ENCODE results near the gene TMEM213.

TMEM213 gene

DNA sequence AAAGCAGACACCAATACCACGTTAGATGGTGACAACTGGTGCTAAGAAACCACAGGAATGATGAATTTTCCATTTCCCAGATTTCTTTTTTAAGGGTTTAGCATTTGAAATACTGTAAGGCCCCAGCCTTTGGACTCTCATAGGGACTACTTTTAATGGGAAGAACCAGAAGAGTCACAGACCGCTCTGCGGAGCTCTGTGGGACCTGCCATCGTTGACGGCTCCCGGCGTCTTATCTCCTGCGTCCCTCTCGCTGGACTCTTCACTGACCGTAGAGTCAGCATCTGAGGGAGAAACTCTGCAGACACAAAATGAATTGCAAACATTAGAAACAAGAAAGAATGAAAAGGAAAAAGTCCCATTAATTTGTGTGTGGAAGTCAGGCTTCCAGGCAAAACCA is 81.6 kb downstream of the TMEM213 start:
- TF ChIP-seq ZBTB7A (IDR thresholded peaks at IDR 0.05; ENCODE audit: low read depth), result no peak
- no peak for TF ChIP-seq NFIC (IDR thresholded peaks at IDR 0.05)
- no peak for TF ChIP-seq USF1 (IDR thresholded peaks at IDR 0.05)
- no peak for TF ChIP-seq EP300 (IDR thresholded peaks at IDR 0.05; ENCODE audit: borderline replicate concordance)
- no peak for TF ChIP-seq MAX (IDR thresholded peaks at IDR 0.05)
- TF ChIP-seq TAF1 (IDR thresholded peaks at IDR 0.05; ENCODE audit: low read depth), result no peak
- TF ChIP-seq YY1 (IDR thresholded peaks at IDR 0.05; ENCODE audit: low read depth), result no peak
- no peak for TF ChIP-seq CREB1 (IDR thresholded peaks at IDR 0.05; ENCODE audit: low read depth)

DNA sequence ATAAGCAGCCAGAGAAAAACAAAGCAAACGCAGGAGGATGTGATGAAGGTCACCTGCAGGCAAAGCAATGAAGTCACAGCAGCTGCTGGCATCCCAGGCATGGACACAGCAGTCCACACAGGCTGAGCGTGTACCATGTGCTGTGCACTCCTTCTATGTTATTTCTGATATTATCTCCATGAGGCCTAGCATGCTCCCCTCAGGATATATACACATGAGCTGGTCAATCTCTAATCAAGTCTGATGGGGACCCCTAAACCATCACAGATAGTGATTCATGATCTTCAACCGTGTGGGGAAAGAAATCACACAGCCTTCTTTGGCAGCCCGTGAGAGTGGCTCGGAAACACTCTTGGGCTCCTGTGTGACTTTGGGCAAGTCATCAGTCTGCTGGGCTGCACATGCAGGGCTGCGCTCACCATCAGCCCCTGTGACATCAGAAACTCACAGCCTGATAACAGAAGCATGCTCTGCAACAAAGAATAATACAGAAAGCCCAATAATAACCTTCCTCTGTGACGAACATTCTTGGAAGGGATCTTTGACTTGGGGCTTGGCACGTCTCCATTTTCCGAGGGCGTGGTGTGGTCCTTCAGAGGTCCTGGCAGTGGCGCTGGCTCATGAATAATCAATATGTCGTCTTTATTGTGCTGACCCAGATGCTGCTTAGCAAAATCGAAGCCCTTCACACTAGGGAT is 83.2 kb downstream of the TMEM213 start:
- TF ChIP-seq ZBTB7A (IDR thresholded peaks at IDR 0.05; ENCODE audit: low read depth) (no peak), EP300 (IDR thresholded peaks at IDR 0.05; ENCODE audit: borderline replicate concordance) (no peak), CREB1 (IDR thresholded peaks at IDR 0.05; ENCODE audit: low read depth) (no peak), CEBPB (IDR thresholded peaks at IDR 0.05) (no peak), USF1 (IDR thresholded peaks at IDR 0.05) (no peak), FOXM1 (IDR thresholded peaks at IDR 0.05; ENCODE audit: borderline replicate concordance, low read depth) (no peak), TCF12 (IDR thresholded peaks at IDR 0.05; ENCODE audit: low read depth) (no peak), TAF1 (IDR thresholded peaks at IDR 0.05; ENCODE audit: low read depth) (no peak)

DNA sequence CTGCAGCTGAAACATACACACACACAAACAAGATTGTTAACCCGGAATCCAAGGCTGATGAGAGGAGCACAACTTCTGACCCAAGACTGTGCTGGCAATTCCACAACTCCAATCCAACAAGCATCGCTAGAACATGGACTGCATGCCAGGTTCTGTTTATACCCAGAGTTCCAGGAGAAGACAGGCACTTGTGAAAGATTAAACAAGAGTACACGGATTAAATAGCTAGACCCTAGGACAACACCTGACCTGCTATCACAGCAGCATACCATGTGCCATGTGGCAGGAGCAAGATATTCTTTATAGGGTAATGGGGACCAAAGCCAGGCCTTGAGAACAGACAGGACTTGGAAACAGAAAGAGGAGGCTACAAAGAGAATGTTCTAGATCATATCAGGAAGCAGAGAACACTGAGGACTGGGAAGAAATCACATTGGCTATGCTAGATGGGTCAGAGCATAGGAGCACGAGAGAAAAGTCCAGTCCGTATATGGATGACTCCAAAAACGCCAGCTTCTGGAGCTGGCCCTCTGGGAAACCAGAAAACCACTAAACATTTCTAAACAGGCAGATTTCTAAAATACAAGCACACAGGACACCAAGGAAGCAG is 83.9 kb downstream of the TMEM213 start:
- TF ChIP-seq EP300 (IDR thresholded peaks at IDR 0.05; ENCODE audit: borderline replicate concordance) (no peak), USF1 (IDR thresholded peaks at IDR 0.05) (no peak), TAF1 (IDR thresholded peaks at IDR 0.05; ENCODE audit: low read depth) (no peak), REST (IDR thresholded peaks at IDR 0.05; ENCODE audit: low read depth) (no peak), FOXM1 (IDR thresholded peaks at IDR 0.05; ENCODE audit: borderline replicate concordance, low read depth) (no peak), RAD21 (IDR thresholded peaks at IDR 0.05; ENCODE audit: low read depth) (no peak), NFIC (IDR thresholded peaks at IDR 0.05) (no peak), YY1 (IDR thresholded peaks at IDR 0.05; ENCODE audit: low read depth) (no peak), EGR1 (IDR thresholded peaks at IDR 0.05) (no peak), TEAD4 (IDR thresholded peaks at IDR 0.05) (no peak), CEBPB (IDR thresholded peaks at IDR 0.05) (no peak), CREB1 (IDR thresholded peaks at IDR 0.05; ENCODE audit: low read depth) (no peak), TCF12 (IDR thresholded peaks at IDR 0.05; ENCODE audit: low read depth) (no peak), MAX (IDR thresholded peaks at IDR 0.05) (no peak), ZBTB7A (IDR thresholded peaks at IDR 0.05; ENCODE audit: low read depth) (no peak)

DNA sequence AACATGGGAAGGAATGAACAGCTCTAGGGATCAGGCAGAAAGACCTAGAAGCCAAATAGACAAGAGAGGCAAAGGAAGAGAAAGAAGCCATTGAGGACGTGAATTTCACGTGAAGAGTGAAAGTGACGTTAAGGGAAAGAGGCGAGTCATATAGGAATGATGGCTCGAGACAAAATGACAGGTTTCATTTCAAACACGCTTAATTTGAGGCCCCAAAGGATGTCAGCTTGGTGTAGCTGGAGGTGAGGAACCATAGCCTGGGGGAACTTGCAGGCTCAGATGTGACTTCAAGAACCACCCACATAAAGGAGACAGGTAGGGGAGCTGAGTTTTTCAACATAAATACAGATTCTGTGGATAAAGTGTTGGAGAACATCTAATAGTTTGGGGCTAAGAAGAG is 84.5 kb downstream of the TMEM213 start:
- TF ChIP-seq TAF1 (IDR thresholded peaks at IDR 0.05; ENCODE audit: low read depth) (no peak), EP300 (IDR thresholded peaks at IDR 0.05; ENCODE audit: borderline replicate concordance) (no peak), CEBPB (IDR thresholded peaks at IDR 0.05) (no peak), TEAD4 (IDR thresholded peaks at IDR 0.05) (no peak), RAD21 (IDR thresholded peaks at IDR 0.05; ENCODE audit: low read depth) (no peak), FOXM1 (IDR thresholded peaks at IDR 0.05; ENCODE audit: borderline replicate concordance, low read depth) (no peak), CREB1 (IDR thresholded peaks at IDR 0.05; ENCODE audit: low read depth) (no peak), REST (IDR thresholded peaks at IDR 0.05; ENCODE audit: low read depth) (no peak), MAX (IDR thresholded peaks at IDR 0.05) (no peak), YY1 (IDR thresholded peaks at IDR 0.05; ENCODE audit: low read depth) (no peak), USF1 (IDR thresholded peaks at IDR 0.05) (no peak)
